Measurements from ENCODE around the gene SUN5. TPM values are rescaled to one million over a fixed set of nuclear protein-coding genes. Genes with fewer than 3 reads are reported as not detected.

Gene SUN5
- total RNA-seq, 1 experiment from 2014 or later = not detected

GRCh38 chr20:32995802-32996201, 8.4 kb downstream of the SUN5 start:
- DNase-seq (ENCODE audit: low read depth) = no peak

- DNase-seq (ENCODE audit: low read depth) = no peak
Measured at GRCh38 chr20:32993496-32994050, 10.7 kb downstream of the SUN5 start.

GRCh38 chr20:32991792-32992641, 12.2 kb downstream of the SUN5 start:
- DNase-seq (ENCODE audit: low read depth) = no peak

- DNase-seq (ENCODE audit: low read depth) = no peak
Measured at GRCh38 chr20:32991383-32991782, 12.8 kb downstream of the SUN5 start.

- no peak for DNase-seq (ENCODE audit: low read depth)
Measured at GRCh38 chr20:32990426-32990825, 13.8 kb downstream of the SUN5 start.

GRCh38 chr20:32989507-32990283, 14.5 kb downstream of the SUN5 start:
- DNase-seq (ENCODE audit: low read depth) = no peak

- no peak for DNase-seq (ENCODE audit: low read depth)
Measured at GRCh38 chr20:32988008-32988407, 16.2 kb downstream of the SUN5 start.

- no peak for DNase-seq (ENCODE audit: low read depth)
Measured at GRCh38 chr20:32987044-32987825, 17.0 kb downstream of the SUN5 start.

GRCh38 chr20:32986331-32986966, 17.8 kb downstream of the SUN5 start:
- no peak for DNase-seq (ENCODE audit: low read depth)

- DNase-seq (ENCODE audit: low read depth) = no peak
Measured at GRCh38 chr20:32985596-32985995, 18.6 kb downstream of the SUN5 start.

- no peak for DNase-seq (ENCODE audit: low read depth)
Measured at GRCh38 chr20:32984631-32985354, 19.4 kb downstream of the SUN5 start.

GRCh38 chr20:32984196-32984595, 20.0 kb downstream of the SUN5 start:
- peak; percentile 25 for DNase-seq (ENCODE audit: low read depth)

- DNase-seq (ENCODE audit: low read depth) = no peak
Measured at GRCh38 chr20:32983459-32984112, 20.6 kb downstream of the SUN5 start.

- peak; percentile 50 for DNase-seq (ENCODE audit: low read depth)
Measured at GRCh38 chr20:32982617-32983458, 21.4 kb downstream of the SUN5 start.

GRCh38 chr20:32980990-32981389, 23.2 kb downstream of the SUN5 start:
- no peak for DNase-seq (ENCODE audit: low read depth)

- peak; percentile 34 for DNase-seq (ENCODE audit: low read depth)
Measured at GRCh38 chr20:32980131-32980941, 23.9 kb downstream of the SUN5 start.

- DNase-seq (ENCODE audit: low read depth) = no peak
Measured at GRCh38 chr20:32979201-32979998, 24.8 kb downstream of the SUN5 start.

- no peak for DNase-seq (ENCODE audit: low read depth)
Measured at GRCh38 chr20:32978009-32978335, 26.3 kb downstream of the SUN5 start.

All from M059J (cell line).